A549 (cell line): ENCODE data around the gene ARAP1. TPM values are rescaled to one million over a fixed set of nuclear protein-coding genes. Genes with fewer than 3 reads are reported as not detected.

Experiments
- ATAC-seq, 2 experiments: fragments of 200-7000 bp in 1 of 2; fragments of >200 bp in 1 of 2; cut with Nextera tagmentation in 1 of 2; cut with Tn5 transposase in 1 of 2; 3 replicates each; pipeline versions ENCODE4 v1.8.0 to v1.9.1; 2018 to 2020; ENCODE audit warnings: mild to moderate bottlenecking in 1 of 2, moderate library complexity in 1 of 2
- CTCF ChIA-PET: fragments of 300-600 bp; sonication (Branson Sonifier 250); formaldehyde crosslinking; extraction: SDS; loops from one replicate; lab custom pipeline; 2021; ENCODE audit warnings: antibody characterized with exemption, inconsistent platforms; lab: Yijun Ruan, JAX
- POLR2A ChIA-PET: fragments of 350-600 bp; formaldehyde crosslinking; extraction: SDS; loops from one replicate; lab custom pipeline; 2021; ENCODE audit warnings: antibody characterized with exemption, inconsistent platforms; lab: Yijun Ruan, JAX
- DNase-seq, 2 experiments: peaks; one replicate each; pipeline versions ENCODE4 v3.0.0 to v3.0.0-alpha.2; 2011 to 2016; ENCODE audit warnings: low read depth in 1 of 2, low spot score in 1 of 2
- FAIRE-seq: peaks from 2 replicates; lab custom pipeline; 2011; peaks lifted over from hg19 to GRCh38; lab: Jason Lieb, UNC
- H3K27ac ChIP-seq, 2 experiments: fragments of >200 bp; sonication (Bioruptor Twin); formaldehyde crosslinking; 3 replicates each; pipeline ENCODE4 v1.5.1; 2016 to 2017
- H3K4me1 ChIP-seq: fragments of >200 bp; sonication (Bioruptor Twin); formaldehyde crosslinking; 3 replicates; pipeline ENCODE4 v1.6.1; 2016
- H3K4me2 ChIP-seq: fragments of >200 bp; sonication (Bioruptor Twin); formaldehyde crosslinking; 3 replicates; pipeline ENCODE4 v1.6.1; 2016
- H3K4me3 ChIP-seq: fragments of >200 bp; sonication (Bioruptor Twin); formaldehyde crosslinking; 3 replicates; pipeline ENCODE4 v1.5.1; 2016
- H3K9me3 ChIP-seq: fragments of >200 bp; sonication (Bioruptor Twin); formaldehyde crosslinking; 3 replicates; pipeline ENCODE4 v1.6.1; 2016
- CBX2 ChIP-seq: fragments of 200-600 bp; sonication (generic); IDR thresholded peaks from 2 replicates; pipeline ENCODE4 v1.6.1; 2016; ENCODE audit warnings: low read depth, mild to moderate bottlenecking, borderline replicate concordance
- CEBPB ChIP-seq, 2 experiments: fragments of >200 bp in 1 of 2; sonication (Bioruptor Twin) in 1 of 2; formaldehyde crosslinking in 1 of 2; IDR thresholded peaks; 2 replicates each; pipeline ENCODE4 v1.6.1; 2012 to 2016
- ESRRA ChIP-seq: fragments of 150-350 bp; IDR thresholded peaks from 2 replicates; pipeline ENCODE4 v1.6.1; 2014; ENCODE audit warnings: mild to moderate bottlenecking, low read length, borderline replicate concordance
- FOSB ChIP-seq: fragments of 250-450 bp; sonication (Bioruptor Pico); IDR thresholded peaks from 2 replicates; pipeline ENCODE4 v1.5.0; 2020; ENCODE audit warnings: mild to moderate bottlenecking, moderate library complexity
- GATA3 ChIP-seq: IDR thresholded peaks from 2 replicates; pipeline ENCODE4 v1.6.1; 2012; ENCODE audit warnings: borderline replicate concordance
- HMGXB4 ChIP-seq: fragments of 250-450 bp; sonication (Bioruptor Pico); IDR thresholded peaks from 2 replicates; pipeline ENCODE4 v1.5.0; 2021; ENCODE audit warnings: mild to moderate bottlenecking, moderate library complexity, borderline replicate concordance
- JUN ChIP-seq, 2 experiments: fragments of >200 bp; sonication (Bioruptor Twin); formaldehyde crosslinking; IDR thresholded peaks; 2 replicates in 1 of 2; 3 replicates in 1 of 2; pipeline ENCODE4 v1.6.1; 2016 to 2017
- KDM1A ChIP-seq: fragments of 200-600 bp; sonication (generic); IDR thresholded peaks from 2 replicates; pipeline ENCODE4 v1.6.1; 2016; ENCODE audit warnings: low read depth, mild to moderate bottlenecking
- NPAS2 ChIP-seq: fragments of 250-450 bp; sonication (Bioruptor Pico); IDR thresholded peaks from 2 replicates; pipeline ENCODE4 v1.8.0; 2022; ENCODE audit warnings: mild to moderate bottlenecking, moderate library complexity, borderline replicate concordance
- NR3C1 ChIP-seq: fragments of >200 bp; sonication (Bioruptor Twin); formaldehyde crosslinking; IDR thresholded peaks from 3 replicates; pipeline ENCODE4 v1.6.1; 2017
- PHF8 ChIP-seq: fragments of 200-600 bp; sonication (generic); IDR thresholded peaks from 2 replicates; pipeline ENCODE4 v1.6.1; 2016; ENCODE audit warnings: low read depth, mild to moderate bottlenecking, antibody characterized with exemption, moderate library complexity, borderline replicate concordance
- RCOR1 ChIP-seq: fragments of 150-350 bp; IDR thresholded peaks from 2 replicates; pipeline ENCODE4 v1.6.1; 2014; ENCODE audit warnings: antibody characterized with exemption, low read length, low read depth
- REST ChIP-seq: fragments of 200-600 bp; sonication (generic); IDR thresholded peaks from 2 replicates; pipeline ENCODE4 v1.6.1; 2016; ENCODE audit warnings: antibody characterized with exemption, mild to moderate bottlenecking, moderate library complexity
- USF2 ChIP-seq: fragments of 450-650 bp; IDR thresholded peaks from 2 replicates; pipeline ENCODE4 v1.6.1; 2014; ENCODE audit warnings: antibody characterized with exemption
- ZC3H11A ChIP-seq: fragments of 450-650 bp; IDR thresholded peaks from 2 replicates; pipeline ENCODE4 v1.6.1; 2014; ENCODE audit warnings: antibody characterized with exemption, mild to moderate bottlenecking
- WGBS: methylation state at CpG from one replicate; pipeline ENCODE4 v1.1.6; 2017; ENCODE audit errors: missing lambda C conversion rate; 5-methylcytosine and 5-hydroxymethylcytosine counted together
- polyA plus RNA-seq, 4 experiments: library from polyadenylated mRNA; depleted of rRNA in 3 of 4; stranded (reverse); fragments of >200 nt; fragmentation: RNase III in 1 of 4; extraction: RNeasy Plus Mini Kit Qiagen cat#74134 plus additional on column Dnase treatment in 1 of 4; gene quantifications; 2 replicates in 3 of 4; 3 replicates in 1 of 4; pipeline ENCODE4 v1.2.3, GENCODE V29; 2011 to 2017

ARAP1 gene
- polyA plus RNA-seq, 2 of the 4 experiments (the other 2 are of a cell fraction): 29.5 to 30.1 TPM

DNA sequence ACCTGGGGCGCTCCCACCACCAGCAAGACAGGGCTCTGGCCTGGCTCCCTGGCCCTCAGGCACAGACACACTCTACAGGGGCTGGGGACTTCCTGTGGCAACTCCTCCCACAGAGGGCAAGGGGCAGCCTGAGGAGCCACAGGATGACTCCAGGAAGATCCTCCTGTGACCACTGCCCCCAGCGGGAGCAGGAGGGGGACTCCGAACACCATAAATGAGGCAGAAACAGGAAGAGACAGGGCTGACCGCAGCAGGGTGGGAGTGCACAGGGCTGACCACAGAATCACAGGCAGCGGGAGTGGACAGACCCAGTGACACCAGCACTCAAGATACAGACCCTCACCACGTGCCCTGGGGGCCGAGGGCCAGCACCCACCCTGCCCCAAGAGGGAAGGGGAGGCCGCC lies 10.8 kb downstream of the ARAP1 start:
- no peak for FAIRE-seq
- Histone ChIP-seq H3K9me3 (no peaks in the 10 kb centered on the region), H3K4me2 (no peak overlapping the region), H3K27ac (peak overlapping the region in 1 of 2 experiments; percentile 37; a peak in 2 of 6 replicates), H3K4me3 (no peak overlapping the region), H3K4me1 (peaks cover 35% of the 10 kb centered on the region)
- CTCF ChIA-PET: interaction anchor here (1.0 to 2.4 kb wide), 7 partner anchors 9 to 548 kb away, joined by 3 to 16 read pairs (median 4); no protein-coding TSS in a partner anchor
- WGBS: 89% methylated on average over 8 of the region's 8 CpGs
- POLR2A ChIA-PET: no interaction called here
- no peak for ATAC-seq
- no peak for DNase-seq
- TF ChIP-seq GATA3: no peak
- no peak for TF ChIP-seq ESRRA
- TF ChIP-seq RCOR1: no peak
- TF ChIP-seq CEBPB (IDR thresholded peaks at IDR 0.05): no peak
- TF ChIP-seq JUN (IDR thresholded peaks at IDR 0.05): no peak
- TF ChIP-seq NR3C1: no peak
- no peak for TF ChIP-seq NPAS2
- TF ChIP-seq KDM1A: no peak
- no peak for TF ChIP-seq USF2
- TF ChIP-seq FOSB (CRISPR knock-in tag): no peak

DNA sequence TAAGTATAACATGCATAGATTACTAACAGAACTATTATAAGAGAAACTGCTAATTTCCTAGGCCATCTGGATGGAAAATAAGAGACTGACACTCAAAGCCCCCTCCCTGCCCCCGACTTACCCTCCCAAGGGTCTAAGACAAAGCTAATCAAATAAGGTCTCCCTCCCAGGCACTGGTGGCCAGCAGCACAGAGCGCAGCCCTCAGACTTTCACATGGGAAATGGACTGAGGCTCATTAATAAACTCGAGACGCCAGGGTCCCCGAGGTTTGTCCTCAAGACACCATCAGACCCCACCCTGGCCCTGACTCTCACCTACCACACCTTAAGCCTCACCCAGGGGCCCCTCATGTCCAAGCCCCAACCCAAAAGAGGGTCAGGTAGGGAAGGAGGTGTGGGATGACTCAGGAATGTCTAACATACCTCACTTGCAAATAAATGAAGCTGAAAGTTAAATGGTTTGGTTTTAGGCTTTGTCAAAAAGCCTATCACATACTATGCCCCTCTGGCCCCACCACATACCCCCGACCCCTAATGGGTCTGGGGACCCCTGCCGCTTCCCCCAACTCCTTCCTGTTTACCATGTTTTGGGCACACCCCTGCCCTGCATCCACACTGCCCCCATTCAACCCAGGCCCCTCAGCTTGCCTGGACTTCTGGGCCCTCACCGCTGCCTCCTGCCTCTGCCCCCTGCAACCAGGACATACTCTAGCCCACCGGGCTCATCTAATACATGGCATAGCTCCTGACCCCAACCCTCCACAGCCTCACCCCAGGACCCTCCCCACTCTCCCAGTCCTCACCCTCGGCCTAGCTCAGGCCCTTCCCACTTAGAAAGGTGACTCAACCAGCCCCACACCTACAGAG lies 11.4 kb downstream of the ARAP1 start:
- Histone ChIP-seq H3K4me1 (peaks cover 41% of the 10 kb centered on the region), H3K4me2 (no peak overlapping the region)

GRCh38 chr11:72740060-72740424 lies 12.2 kb downstream of the ARAP1 start:
- no peak for ATAC-seq
- Histone ChIP-seq H3K4me2 (no peak overlapping the region), H3K4me3 (no peak overlapping the region), H3K9me3 (no peaks in the 10 kb centered on the region), H3K27ac (no peak overlapping the region; a peak in 1 of 6 replicates), H3K4me1 (peaks cover 46% of the 10 kb centered on the region)
- TF ChIP-seq REST (no peak), HMGXB4 (CRISPR knock-in tag) (no peak), PHF8 (no peak), NPAS2 (no peak)
- ChIA-PET POLR2A (no interaction called here), CTCF (interaction anchor here (1.1 to 2.4 kb wide), 7 partner anchors 10 to 56 kb away, joined by 3 to 16 read pairs (median 4); partner anchors contain the start of gene STARD10)
- no peak for FAIRE-seq
- 100% methylated on average over 2 of the region's 2 CpGs for WGBS
- DNase-seq: no peak

More for the DNA sequence above, 11.4 kb downstream of the ARAP1 start:
- Histone ChIP-seq H3K27ac (peak overlapping the region in 1 of 2 experiments; percentile 37; a peak in 2 of 6 replicates), H3K9me3 (no peaks in the 10 kb centered on the region), H3K4me3 (no peak overlapping the region)
- WGBS: 77% methylated on average over 8 of the region's 10 CpGs
- POLR2A ChIA-PET: no interaction called here
- CTCF ChIA-PET: interaction anchor here (1.1 to 2.4 kb wide), 9 partner anchors 9 to 437 kb away, joined by 3 to 16 read pairs (median 4); partner anchors contain the start of gene STARD10
- no peak for ATAC-seq
- no peak for DNase-seq
- TF ChIP-seq CBX2 (no peak), ZC3H11A (no peak)
- TF ChIP-seq, all 56 proteins: peak for 0
- FAIRE-seq: no peak
